ENCODE results near the gene PRKN.

PRKN gene

DNA sequence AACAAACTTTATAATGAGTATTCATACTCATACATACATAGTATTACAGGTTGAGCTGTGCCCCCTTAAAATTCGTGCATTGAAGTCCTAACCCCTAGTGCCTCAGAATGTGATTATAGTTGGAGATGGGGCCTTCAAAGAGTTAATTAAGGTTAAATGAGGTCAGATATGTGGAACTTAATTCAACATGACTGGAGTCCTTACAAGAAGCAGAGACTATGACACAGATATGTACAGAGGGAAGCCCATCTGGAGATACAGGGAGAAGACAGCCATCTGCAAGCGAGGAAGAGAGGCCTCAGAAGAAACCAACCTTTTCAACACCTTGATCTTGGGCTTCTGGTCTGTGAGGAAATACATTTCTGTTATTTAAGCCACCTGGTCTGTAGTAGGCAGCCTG, 917.6 kb downstream of the PRKN start:
- no peak overlapping the region for H3K4me3 ChIP-seq (ENCODE audit: low read depth, low read length)
- POLR2A ChIA-PET, result no interaction called here
- H3K9me3 ChIP-seq (ENCODE audit: control insufficient read depth, insufficient read depth, low read depth, low read length), result no peaks in the 10 kb centered on the region
- H3K36me3 ChIP-seq (ENCODE audit: control insufficient read depth in 2 of 2, insufficient read depth in 1 of 2, low read length in 2 of 2), result no peaks in the 10 kb centered on the region
- TF ChIP-seq SCRT1 (tag by site-specific recombination; IDR thresholded peaks at IDR 0.05; ENCODE audit: borderline replicate concordance) (no peak), BCL11A (tag by site-specific recombination; IDR thresholded peaks at IDR 0.05; ENCODE audit: low read depth) (no peak), TRIM28 (IDR thresholded peaks at IDR 0.05; ENCODE audit: borderline replicate concordance, low read length) (no peak), ZNF610 (tag by site-specific recombination; IDR thresholded peaks at IDR 0.05; ENCODE audit: borderline replicate concordance) (no peak), ZNF768 (tag by site-specific recombination; IDR thresholded peaks at IDR 0.05) (no peak), ZNF629 (tag by site-specific recombination; IDR thresholded peaks at IDR 0.05) (no peak), ZNF677 (tag by site-specific recombination; IDR thresholded peaks at IDR 0.05) (no peak), ZNF155 (tag by site-specific recombination; IDR thresholded peaks at IDR 0.05) (no peak), ZNF341 (tag by site-specific recombination; IDR thresholded peaks at IDR 0.05; ENCODE audit: low read depth) (no peak), ZNF621 (tag by site-specific recombination; IDR thresholded peaks at IDR 0.05) (no peak), ZNF394 (tag by site-specific recombination; IDR thresholded peaks at IDR 0.05; ENCODE audit: borderline replicate concordance) (no peak), ZNF426 (tag by site-specific recombination; IDR thresholded peaks at IDR 0.05) (no peak)
- CTCF ChIA-PET, result no interaction called here
- H3K4me1 ChIP-seq (ENCODE audit: control insufficient read depth, insufficient read depth, low read length), result no peaks in the 10 kb centered on the region
- no peak overlapping the region for H3K27ac ChIP-seq (ENCODE audit: extremely low read depth, low read depth, low read length)

DNA sequence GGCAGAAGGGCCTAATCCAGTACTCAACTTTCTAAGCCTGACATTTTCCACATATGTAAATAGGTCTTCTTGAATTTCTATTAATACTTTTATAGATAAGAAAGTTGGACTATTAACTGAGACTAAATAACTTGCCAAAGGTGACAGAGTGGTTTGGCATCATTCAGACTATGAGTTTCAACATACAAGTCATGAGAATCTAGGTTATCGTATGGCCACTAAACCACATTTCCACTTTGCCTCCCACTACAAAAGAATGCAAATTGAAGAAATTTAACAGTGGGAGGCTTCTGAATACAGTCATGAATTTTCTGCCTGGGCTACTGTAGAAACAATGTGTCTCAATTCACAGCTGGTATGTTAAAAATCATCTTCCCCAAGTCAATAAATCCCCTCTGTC, 922.7 kb downstream of the PRKN start:
- Histone ChIP-seq H3K9me3 (ENCODE audit: control insufficient read depth, insufficient read depth, low read depth, low read length) (no peaks in the 10 kb centered on the region), H3K36me3 (ENCODE audit: control insufficient read depth in 2 of 2, insufficient read depth in 1 of 2, low read length in 2 of 2) (no peaks in the 10 kb centered on the region), H3K27ac (ENCODE audit: extremely low read depth, low read depth, low read length) (no peak overlapping the region), H3K4me1 (ENCODE audit: control insufficient read depth, insufficient read depth, low read length) (no peaks in the 10 kb centered on the region), H3K4me3 (ENCODE audit: low read depth, low read length) (no peak overlapping the region)
- POLR2A ChIA-PET, result no interaction called here
- CTCF ChIA-PET, result no interaction called here
- TF ChIP-seq, protein P1, sequence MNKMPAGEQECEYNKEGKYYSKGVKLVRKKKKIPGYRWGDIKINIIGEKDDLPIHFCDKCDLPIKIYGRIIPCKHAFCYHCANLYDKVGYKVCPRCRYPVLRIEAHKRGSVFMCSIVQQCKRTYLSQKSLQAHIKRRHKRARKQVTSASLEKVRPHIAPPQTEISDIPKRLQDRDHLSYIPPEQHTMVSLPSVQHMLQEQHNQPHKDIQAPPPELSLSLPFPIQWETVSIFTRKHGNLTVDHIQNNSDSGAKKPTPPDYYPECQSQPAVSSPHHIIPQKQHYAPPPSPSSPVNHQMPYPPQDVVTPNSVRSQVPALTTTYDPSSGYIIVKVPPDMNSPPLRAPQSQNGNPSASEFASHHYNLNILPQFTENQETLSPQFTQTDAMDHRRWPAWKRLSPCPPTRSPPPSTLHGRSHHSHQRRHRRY (tag by site-specific recombination; IDR thresholded peaks at IDR 0.05), result no peak
- TF ChIP-seq KLF10 (tag by site-specific recombination; IDR thresholded peaks at IDR 0.05) (no peak), MYNN (tag by site-specific recombination; IDR thresholded peaks at IDR 0.05; ENCODE audit: borderline replicate concordance) (no peak), ZNF488 (tag by site-specific recombination; IDR thresholded peaks at IDR 0.05) (no peak)
- TF ChIP-seq, protein P2, sequence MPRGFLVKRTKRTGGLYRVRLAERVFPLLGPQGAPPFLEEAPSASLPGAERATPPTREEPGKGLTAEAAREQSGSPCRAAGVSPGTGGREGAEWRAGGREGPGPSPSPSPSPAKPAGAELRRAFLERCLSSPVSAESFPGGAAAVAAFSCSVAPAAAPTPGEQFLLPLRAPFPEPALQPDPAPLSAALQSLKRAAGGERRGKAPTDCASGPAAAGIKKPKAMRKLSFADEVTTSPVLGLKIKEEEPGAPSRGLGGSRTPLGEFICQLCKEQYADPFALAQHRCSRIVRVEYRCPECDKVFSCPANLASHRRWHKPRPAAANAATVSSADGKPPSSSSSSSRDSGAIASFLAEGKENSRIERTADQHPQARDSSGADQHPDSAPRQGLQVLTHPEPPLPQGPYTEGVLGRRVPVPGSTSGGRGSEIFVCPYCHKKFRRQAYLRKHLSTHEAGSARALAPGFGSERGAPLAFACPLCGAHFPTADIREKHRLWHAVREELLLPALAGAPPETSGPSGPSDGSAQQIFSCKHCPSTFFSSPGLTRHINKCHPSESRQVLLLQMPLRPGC (tag by site-specific recombination; IDR thresholded peaks at IDR 0.05), result no peak

- POLR2A ChIA-PET, result no interaction called here
- no peaks in the 10 kb centered on the region for H3K36me3 ChIP-seq (ENCODE audit: control insufficient read depth in 2 of 2, insufficient read depth in 1 of 2, low read length in 2 of 2)
- CTCF ChIA-PET, result no interaction called here
- TF ChIP-seq ZNF140 (tag by site-specific recombination; IDR thresholded peaks at IDR 0.05) (no peak), ZNF670 (tag by site-specific recombination; IDR thresholded peaks at IDR 0.05; ENCODE audit: low read depth) (no peak), HOXA7 (CRISPR knock-in tag; IDR thresholded peaks at IDR 0.05; ENCODE audit: borderline replicate concordance) (no peak), GLI4 (tag by site-specific recombination; IDR thresholded peaks at IDR 0.05) (no peak), ZNF701 (tag by site-specific recombination; IDR thresholded peaks at IDR 0.05) (no peak), ZNF623 (tag by site-specific recombination; IDR thresholded peaks at IDR 0.05) (no peak), SP7 (tag by site-specific recombination; IDR thresholded peaks at IDR 0.05) (no peak), ZEB2 (tag by site-specific recombination; IDR thresholded peaks at IDR 0.05) (no peak), ZNF350 (tag by site-specific recombination; IDR thresholded peaks at IDR 0.05) (no peak), ZNF76 (tag by site-specific recombination; IDR thresholded peaks at IDR 0.05; ENCODE audit: borderline replicate concordance, low read depth) (no peak), SCRT1 (tag by site-specific recombination; IDR thresholded peaks at IDR 0.05; ENCODE audit: borderline replicate concordance) (no peak), ZNF132 (tag by site-specific recombination; IDR thresholded peaks at IDR 0.05; ENCODE audit: borderline replicate concordance) (no peak)
- TF ChIP-seq, protein P1 (tag by site-specific recombination; IDR thresholded peaks at IDR 0.05), result no peak
Measured at GRCh38 chr6:161803131-161803530, 924.4 kb downstream of the PRKN start.

More at GRCh38 chr6:161803131-161803530, 924.4 kb downstream of the PRKN start:
- H3K4me1 ChIP-seq (ENCODE audit: control insufficient read depth, insufficient read depth, low read length), result no peaks in the 10 kb centered on the region
- H3K9me3 ChIP-seq (ENCODE audit: control insufficient read depth, insufficient read depth, low read depth, low read length), result no peaks in the 10 kb centered on the region
- H3K4me3 ChIP-seq (ENCODE audit: low read depth, low read length), result no peak overlapping the region
- H3K27ac ChIP-seq (ENCODE audit: extremely low read depth, low read depth, low read length), result no peak overlapping the region
